ENCODE measurements around the gene RSPH6A.

DNA sequence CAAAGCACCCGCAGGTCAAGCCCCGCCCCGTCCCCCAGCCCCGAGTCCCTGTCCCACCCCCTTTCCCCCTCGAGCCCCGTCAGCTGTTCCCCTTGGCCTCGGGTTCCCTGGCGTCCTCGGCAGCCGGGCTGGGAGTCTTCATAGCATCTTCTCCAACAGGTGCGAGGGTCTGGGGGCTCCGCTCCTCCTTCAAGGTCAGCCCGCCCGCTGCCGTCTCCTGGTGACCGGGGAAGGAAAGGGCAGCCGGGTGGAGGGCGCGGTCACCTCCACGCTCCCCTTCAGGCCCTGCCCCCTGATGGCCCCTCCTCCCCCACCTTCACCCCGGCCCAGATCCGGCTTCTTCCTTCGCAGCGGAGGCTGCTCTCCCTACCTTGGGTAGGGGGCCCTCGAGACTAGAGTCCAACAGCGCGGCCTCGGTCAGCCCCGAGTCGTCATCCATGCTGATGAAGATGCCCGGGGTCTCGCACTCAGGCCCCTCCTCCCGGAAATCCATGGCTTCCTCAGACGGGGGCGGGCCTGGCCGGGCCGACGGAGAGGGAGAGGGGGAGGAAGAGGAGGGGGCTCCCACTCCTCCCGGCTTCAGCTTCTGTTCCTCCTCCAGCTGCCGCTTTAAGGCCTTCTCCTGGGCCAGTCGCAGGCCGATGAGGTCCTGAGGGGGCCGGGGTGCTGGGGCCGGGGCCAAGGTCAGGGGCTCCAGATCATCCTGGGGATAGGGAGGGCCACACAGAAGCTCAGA lies 541 bp upstream of the RSPH6A start:
- TF ChIP-seq CTCF (IDR thresholded peaks at IDR 0.05) (no peak), POLR2A (IDR thresholded peaks at IDR 0.05) (no peak)

All from lower leg skin (tissue), 3 donors.